Tibial nerve (tissue), 4 donors: ENCODE data around the gene KLK14. TPM values are rescaled to one million over a fixed set of nuclear protein-coding genes. Genes with fewer than 3 reads are reported as not detected.

Experiments used
- DNase-seq, 2 donors: peaks; one replicate each; pipeline ENCODE4 v3.0.0-alpha.2; 2019; ENCODE audit warnings: low spot score in 2 of 2
- H3K27ac ChIP-seq, 4 donors: fragments of 200-600 bp; sonication (generic) in 3 of 4; one replicate each; pipeline ENCODE4 v1.5.1; 2017 to 2019; ENCODE audit warnings: mild to moderate bottlenecking in 1 of 4
- H3K27me3 ChIP-seq, 2 donors: fragments of 200-600 bp; sonication (generic) in 1 of 2; one replicate each; pipeline versions ENCODE4 v1.5.1 to v1.6.0; 2017 to 2019
- H3K36me3 ChIP-seq, 3 donors: fragments of 200-600 bp; sonication (generic); one replicate each; pipeline ENCODE4 v1.5.1; 2018 to 2019
- H3K4me1 ChIP-seq, 4 donors: fragments of 200-600 bp; sonication (generic) in 3 of 4; one replicate each; pipeline ENCODE4 v1.5.1; 2017 to 2019
- H3K4me3 ChIP-seq, 4 donors: fragments of 200-600 bp; sonication (generic) in 3 of 4; one replicate each; pipeline ENCODE4 v1.5.1; 2017 to 2019; ENCODE audit warnings: mild to moderate bottlenecking in 1 of 4, moderate library complexity in 1 of 4
- H3K9me3 ChIP-seq, 4 donors: fragments of 200-600 bp; sonication (generic) in 3 of 4; one replicate each; pipeline ENCODE4 v1.5.1; 2017 to 2019
- CTCF ChIP-seq, 5 experiments: fragments of 200-600 bp in 3 of 5; fragments of 450-650 bp in 2 of 5; sonication (generic) in 3 of 5; IDR thresholded peaks; one replicate each; pipeline ENCODE4 v1.5.1; 2016 to 2019; ENCODE audit warnings: antibody characterized with exemption in 5 of 5, mild to moderate bottlenecking in 3 of 5, moderate library complexity in 2 of 5
- EP300 ChIP-seq, 2 donors: sonication (generic); formaldehyde crosslinking; IDR thresholded peaks; one replicate each; pipeline ENCODE4 v1.6.1; 2017; ENCODE audit warnings: antibody characterized with exemption in 2 of 2, mild to moderate bottlenecking in 1 of 2
- POLR2A ChIP-seq, 2 donors: fragments of 450-650 bp; IDR thresholded peaks; one replicate each; pipeline ENCODE4 v1.6.1; 2017; ENCODE audit warnings: antibody characterized with exemption in 2 of 2, mild to moderate bottlenecking in 2 of 2, moderate library complexity in 2 of 2
- WGBS, 2 donors: methylation state at CpG; one replicate each; pipeline ENCODE4 v1.1.5; 2018; 5-methylcytosine and 5-hydroxymethylcytosine counted together
- total RNA-seq, 4 donors: library from RNA; depleted of rRNA; stranded (reverse); fragments of >200 nt; gene quantifications; one replicate each; pipeline ENCODE4 v1.1.0, GENCODE V29; 2016

Gene KLK14
- total RNA-seq, 4 donors from 2014 or later: not detected

DNA sequence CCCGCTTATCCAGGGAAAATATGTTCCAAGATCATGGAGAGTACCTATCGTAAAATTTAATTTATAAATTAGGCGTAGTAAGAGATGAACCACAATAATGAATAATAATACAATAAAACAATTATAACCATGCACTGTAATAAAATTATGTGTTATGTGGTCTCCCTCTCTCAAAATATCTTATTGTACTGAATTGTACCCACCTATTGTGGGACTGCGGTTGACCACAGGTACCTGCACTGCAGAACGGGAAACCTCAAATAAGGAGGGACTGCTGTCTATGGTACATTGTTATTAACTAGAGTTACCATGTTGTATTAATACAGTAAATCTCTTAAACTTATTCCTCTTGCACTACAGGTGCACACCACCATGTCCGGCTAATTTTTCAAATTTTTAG is 42.5 kb downstream of the KLK14 start:
- Histone ChIP-seq H3K4me3 (no peak overlapping the region), H3K4me1 (no peaks in the 10 kb centered on the region), H3K27ac (no peak overlapping the region), H3K27me3 (no peaks in the 10 kb centered on the region), H3K36me3 (no peaks in the 10 kb centered on the region), H3K9me3 (no peaks in the 10 kb centered on the region)
- TF ChIP-seq EP300 (IDR thresholded peaks at IDR 0.05) (no peak), POLR2A (IDR thresholded peaks at IDR 0.05) (no peak), CTCF (IDR thresholded peaks at IDR 0.05) (no peak)
- 91 to 95% methylated on average over 6 of the region's 6 CpGs for WGBS, 2 donors
- no peak for DNase-seq

DNA sequence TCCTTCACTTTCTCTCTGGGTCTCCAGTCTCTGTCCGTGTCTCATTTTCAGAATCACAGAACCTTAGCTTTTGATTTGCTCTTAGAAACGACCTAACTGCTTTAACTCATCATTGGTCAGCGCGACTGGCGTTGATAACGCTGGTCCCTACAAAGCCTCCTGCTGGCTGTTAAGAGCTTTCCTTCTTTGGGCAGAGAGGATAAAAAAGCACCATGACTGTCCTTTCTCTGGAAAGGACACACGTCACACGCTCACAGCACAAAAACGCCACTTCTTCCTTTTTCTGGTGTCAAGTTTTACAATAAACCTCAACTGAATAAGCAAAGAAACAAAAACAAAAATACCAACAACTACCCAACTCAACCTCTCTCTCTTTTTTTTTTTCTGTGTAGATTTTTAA is 46.2 kb downstream of the KLK14 start:
- Histone ChIP-seq H3K4me1 (no peaks in the 10 kb centered on the region), H3K4me3 (no peak overlapping the region), H3K36me3 (no peaks in the 10 kb centered on the region), H3K9me3 (peaks cover 0 to 3% (median 0%) of the 10 kb centered on the region in 4 donors), H3K27me3 (peaks cover 0 to 4% of the 10 kb centered on the region in 2 donors), H3K27ac (no peak overlapping the region)
- no peak for DNase-seq
- TF ChIP-seq CTCF (IDR thresholded peaks at IDR 0.05) (no peak), POLR2A (IDR thresholded peaks at IDR 0.05) (no peak), EP300 (IDR thresholded peaks at IDR 0.05) (no peak)
- 44 to 46% methylated on average over 9 of the region's 9 CpGs for WGBS, 2 donors

DNA sequence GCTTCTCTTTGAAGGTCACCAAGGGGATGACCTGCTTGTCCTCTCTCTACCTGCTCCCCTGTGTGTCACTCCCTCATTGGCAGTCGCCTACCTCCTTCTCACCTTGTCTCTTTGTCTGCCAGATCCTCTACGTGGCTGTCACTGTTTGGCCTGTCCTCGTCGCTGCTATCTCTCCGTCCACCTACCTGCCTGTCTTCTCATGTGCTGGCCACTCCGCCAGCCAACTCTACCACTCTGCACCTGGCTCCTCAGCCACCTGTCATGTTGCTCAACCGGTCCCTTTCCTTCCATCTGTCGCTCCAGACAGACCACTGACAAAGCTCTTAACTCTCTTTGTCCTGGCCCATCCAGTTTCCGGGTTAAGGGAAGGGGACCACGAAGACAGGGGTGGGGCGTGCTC is 48.0 kb downstream of the KLK14 start, which contains the start of gene KLK12:
Gene KLK12, minus strand, starts transcription at position 299 of the 400 bp plus-strand sequence. CDS start 381 bp downstream, outside the sequence.
- Histone ChIP-seq H3K4me3 (no peak within 1 kb of the TSS), H3K27me3 (peaks cover 0 to 4% of the 10 kb centered on the region in 2 donors), H3K36me3 (no peaks in the 10 kb centered on the region), H3K9me3 (peaks cover 0 to 3% (median 0%) of the 10 kb centered on the region in 4 donors), H3K27ac (no peak within 1 kb of the TSS), H3K4me1 (no peaks in the 10 kb centered on the region)
- TF ChIP-seq POLR2A (IDR thresholded peaks at IDR 0.05) (no peak), CTCF (IDR thresholded peaks at IDR 0.05) (no peak), EP300 (IDR thresholded peaks at IDR 0.05) (no peak)
- no peak for DNase-seq
- 50 to 51% methylated on average over 11 of the region's 11 CpGs for WGBS, 2 donors

DNA sequence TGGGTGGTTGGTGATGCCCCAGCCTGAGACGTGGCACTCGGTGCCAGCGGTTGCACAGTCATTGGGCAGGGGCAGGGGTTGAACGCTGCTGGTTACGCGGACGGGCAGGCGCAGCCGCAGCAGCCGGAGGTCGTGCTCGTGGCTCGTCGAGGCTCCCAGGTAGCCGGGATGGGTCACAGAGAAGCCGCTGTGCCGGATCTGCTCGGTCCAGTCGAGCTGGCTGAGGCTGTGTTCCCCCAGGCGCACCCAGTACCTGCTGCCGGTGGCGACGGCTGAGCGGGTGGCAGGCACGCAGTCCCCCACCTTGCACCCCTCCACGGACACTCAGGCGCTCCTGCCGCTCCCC is 50.8 kb downstream of the KLK14 start:
- no peak overlapping the region for H3K4me3 ChIP-seq
- TF ChIP-seq EP300 (IDR thresholded peaks at IDR 0.05) (no peak), POLR2A (IDR thresholded peaks at IDR 0.05) (no peak), CTCF (IDR thresholded peaks at IDR 0.05) (no peak)
- WGBS, 2 donors: 85 to 94% methylated on average over 18 to 27 of the region's 28 CpGs
- DNase-seq: no peak
- H3K27ac ChIP-seq: no peak overlapping the region
- H3K36me3 ChIP-seq: no peaks in the 10 kb centered on the region
- H3K4me1 ChIP-seq: no peaks in the 10 kb centered on the region
- H3K27me3 ChIP-seq: peaks cover 0 to 4% of the 10 kb centered on the region in 2 donors
- peaks cover 0 to 3% (median 0%) of the 10 kb centered on the region in 4 donors for H3K9me3 ChIP-seq

DNA sequence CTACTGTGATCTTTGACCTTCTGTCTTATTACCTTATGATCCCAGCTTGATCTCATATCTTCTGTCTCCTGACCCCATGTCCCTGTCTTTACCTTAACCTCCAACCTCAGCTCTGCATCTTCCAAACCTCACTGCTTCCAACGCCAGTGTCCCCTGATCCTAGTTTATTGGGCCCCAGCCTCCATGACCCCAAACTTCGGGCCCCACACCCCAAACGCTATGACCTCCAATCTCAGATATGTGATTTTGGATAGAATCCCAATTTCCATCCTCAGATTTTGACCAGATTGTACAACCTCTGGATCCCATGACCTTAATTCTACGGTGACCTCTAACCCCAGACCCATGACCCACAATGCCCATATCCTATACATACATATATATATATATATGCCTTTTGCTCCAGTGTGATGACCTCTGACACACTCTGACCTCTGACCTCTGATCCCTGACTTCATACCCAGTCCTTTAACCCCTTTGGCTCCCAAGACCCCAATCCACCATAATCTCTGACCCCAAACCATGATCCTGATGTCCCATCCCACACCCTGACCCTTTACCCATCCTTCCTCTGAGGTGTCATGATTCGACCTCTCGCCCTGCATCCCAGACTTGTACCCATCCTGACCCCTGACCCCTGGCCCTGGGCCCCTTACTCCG is 51.3 kb downstream of the KLK14 start:
- no peak for DNase-seq
- H3K27me3 ChIP-seq: peaks cover 0 to 6% of the 10 kb centered on the region in 2 donors
- TF ChIP-seq EP300 (IDR thresholded peaks at IDR 0.05) (no peak), POLR2A (IDR thresholded peaks at IDR 0.05) (no peak), CTCF (IDR thresholded peaks at IDR 0.05) (no peak)

More for the DNA sequence above, 51.3 kb downstream of the KLK14 start:
- Histone ChIP-seq H3K4me1 (no peaks in the 10 kb centered on the region), H3K27ac (no peak overlapping the region), H3K9me3 (peaks cover 0 to 3% (median 0%) of the 10 kb centered on the region in 4 donors), H3K36me3 (no peaks in the 10 kb centered on the region), H3K4me3 (no peak overlapping the region)
- 81 to 82% methylated on average over 7 of the region's 7 CpGs for WGBS, 2 donors
